ENCODE data around the gene LBHD2.
"Not testable (repeated sequence)": the region's sequence is repeated elsewhere in the genome, so short reads cannot be mapped to it uniquely, and the experiment has no call there.

LBHD2 gene

GRCh38 chr14:103119527-103119926 is 35.5 kb downstream of the LBHD2 start:
- H3K36me3 ChIP-seq (ENCODE audit: control insufficient read depth, insufficient read depth, low read length); H3K4me3 ChIP-seq (ENCODE audit: insufficient read depth, low read depth, low read length, poor library complexity, severe bottlenecking); DNase-seq; H3K27ac ChIP-seq (ENCODE audit: insufficient read depth, low read length, poor library complexity, severe bottlenecking); H3K9me3 ChIP-seq (ENCODE audit: control insufficient read depth, low read length): not testable (repeated sequence)
- peaks cover 23% of the 10 kb centered on the region for H3K27me3 ChIP-seq (replicated peaks; ENCODE audit: control insufficient read depth, insufficient read depth, low read length, poor library complexity, severe bottlenecking)
- H3K4me1 ChIP-seq (ENCODE audit: control insufficient read depth, insufficient read depth, low read length, poor library complexity, severe bottlenecking), result peaks cover 17% of the 10 kb centered on the region

- Histone ChIP-seq H3K9me3 (ENCODE audit: control insufficient read depth, low read length) (no peaks in the 10 kb centered on the region), H3K4me1 (ENCODE audit: control insufficient read depth, insufficient read depth, low read length, poor library complexity, severe bottlenecking) (peaks cover 17% of the 10 kb centered on the region), H3K27me3 (replicated peaks; ENCODE audit: control insufficient read depth, insufficient read depth, low read length, poor library complexity, severe bottlenecking) (peaks cover 23% of the 10 kb centered on the region), H3K36me3 (ENCODE audit: control insufficient read depth, insufficient read depth, low read length) (no peaks in the 10 kb centered on the region), H3K4me3 (ENCODE audit: insufficient read depth, low read depth, low read length, poor library complexity, severe bottlenecking) (no peak overlapping the region), H3K27ac (ENCODE audit: insufficient read depth, low read length, poor library complexity, severe bottlenecking) (no peak overlapping the region)
- no peak for DNase-seq
Observed at GRCh38 chr14:103121121-103121845, 37.3 kb downstream of the LBHD2 start.

- Histone ChIP-seq H3K4me1 (ENCODE audit: control insufficient read depth, insufficient read depth, low read length, poor library complexity, severe bottlenecking) (peaks cover 17% of the 10 kb centered on the region), H3K27ac (ENCODE audit: insufficient read depth, low read length, poor library complexity, severe bottlenecking) (no peak overlapping the region), H3K27me3 (replicated peaks; ENCODE audit: control insufficient read depth, insufficient read depth, low read length, poor library complexity, severe bottlenecking) (peaks cover 23% of the 10 kb centered on the region), H3K9me3 (ENCODE audit: control insufficient read depth, low read length) (no peaks in the 10 kb centered on the region), H3K36me3 (ENCODE audit: control insufficient read depth, insufficient read depth, low read length) (no peaks in the 10 kb centered on the region), H3K4me3 (ENCODE audit: insufficient read depth, low read depth, low read length, poor library complexity, severe bottlenecking) (no peak overlapping the region)
- no peak for DNase-seq
Observed at GRCh38 chr14:103121846-103122584, 38.0 kb downstream of the LBHD2 start.

- H3K36me3 ChIP-seq (ENCODE audit: control insufficient read depth, insufficient read depth, low read length), result no peaks in the 10 kb centered on the region
- H3K9me3 ChIP-seq (ENCODE audit: control insufficient read depth, low read length), result no peaks in the 10 kb centered on the region
- H3K27ac ChIP-seq (ENCODE audit: insufficient read depth, low read length, poor library complexity, severe bottlenecking), result no peak overlapping the region
- DNase-seq, result no peak
- peaks cover 23% of the 10 kb centered on the region for H3K27me3 ChIP-seq (replicated peaks; ENCODE audit: control insufficient read depth, insufficient read depth, low read length, poor library complexity, severe bottlenecking)
- H3K4me1 ChIP-seq (ENCODE audit: control insufficient read depth, insufficient read depth, low read length, poor library complexity, severe bottlenecking), result peaks cover 17% of the 10 kb centered on the region
- no peak overlapping the region for H3K4me3 ChIP-seq (ENCODE audit: insufficient read depth, low read depth, low read length, poor library complexity, severe bottlenecking)
Observed at GRCh38 chr14:103122585-103122946, 38.6 kb downstream of the LBHD2 start.

GRCh38 chr14:103122947-103123633 is 39.1 kb downstream of the LBHD2 start, which contains the start of gene TNFAIP2:
Gene TNFAIP2 (plus strand): TSS chr14:103123461. CDS start chr14:103126458, 2,997 bp downstream.
- H3K9me3 ChIP-seq (ENCODE audit: control insufficient read depth, low read length), result no peaks in the 10 kb centered on the region
- H3K4me1 ChIP-seq (ENCODE audit: control insufficient read depth, insufficient read depth, low read length, poor library complexity, severe bottlenecking), result peaks cover 17% of the 10 kb centered on the region
- peaks cover 23% of the 10 kb centered on the region for H3K27me3 ChIP-seq (replicated peaks; ENCODE audit: control insufficient read depth, insufficient read depth, low read length, poor library complexity, severe bottlenecking)
- DNase-seq, result no peak
- H3K27ac ChIP-seq (ENCODE audit: insufficient read depth, low read length, poor library complexity, severe bottlenecking), result no peak within 1 kb of the TSS
- no peaks in the 10 kb centered on the region for H3K36me3 ChIP-seq (ENCODE audit: control insufficient read depth, insufficient read depth, low read length)
- H3K4me3 ChIP-seq (ENCODE audit: insufficient read depth, low read depth, low read length, poor library complexity, severe bottlenecking), result peak within 1 kb of the TSS; percentile 29

GRCh38 chr14:103123634-103124500 is 39.9 kb downstream of the LBHD2 start:
- peaks cover 23% of the 10 kb centered on the region for H3K27me3 ChIP-seq (replicated peaks; ENCODE audit: control insufficient read depth, insufficient read depth, low read length, poor library complexity, severe bottlenecking)
- no peak overlapping the region for H3K27ac ChIP-seq (ENCODE audit: insufficient read depth, low read length, poor library complexity, severe bottlenecking)
- H3K4me3 ChIP-seq (ENCODE audit: insufficient read depth, low read depth, low read length, poor library complexity, severe bottlenecking), result peak overlapping the region; percentile 29
- H3K9me3 ChIP-seq (ENCODE audit: control insufficient read depth, low read length), result no peaks in the 10 kb centered on the region
- no peak for DNase-seq
- H3K36me3 ChIP-seq (ENCODE audit: control insufficient read depth, insufficient read depth, low read length), result no peaks in the 10 kb centered on the region
- H3K4me1 ChIP-seq (ENCODE audit: control insufficient read depth, insufficient read depth, low read length, poor library complexity, severe bottlenecking), result peaks cover 17% of the 10 kb centered on the region

- H3K4me1 ChIP-seq (ENCODE audit: control insufficient read depth, insufficient read depth, low read length, poor library complexity, severe bottlenecking), result peaks cover 17% of the 10 kb centered on the region
- no peak overlapping the region for H3K27ac ChIP-seq (ENCODE audit: insufficient read depth, low read length, poor library complexity, severe bottlenecking)
- H3K4me3 ChIP-seq (ENCODE audit: insufficient read depth, low read depth, low read length, poor library complexity, severe bottlenecking), result no peak overlapping the region
Observed at GRCh38 chr14:103124501-103125001, 40.5 kb downstream of the LBHD2 start.

GRCh38 chr14:103125098-103126070 is 41.4 kb downstream of the LBHD2 start:
- H3K9me3 ChIP-seq (ENCODE audit: control insufficient read depth, low read length), result no peaks in the 10 kb centered on the region
- H3K27me3 ChIP-seq (replicated peaks; ENCODE audit: control insufficient read depth, insufficient read depth, low read length, poor library complexity, severe bottlenecking), result peaks cover 23% of the 10 kb centered on the region
- DNase-seq, result no peak
- no peaks in the 10 kb centered on the region for H3K36me3 ChIP-seq (ENCODE audit: control insufficient read depth, insufficient read depth, low read length)
- H3K4me1 ChIP-seq (ENCODE audit: control insufficient read depth, insufficient read depth, low read length, poor library complexity, severe bottlenecking), result peaks cover 17% of the 10 kb centered on the region
- no peak overlapping the region for H3K4me3 ChIP-seq (ENCODE audit: insufficient read depth, low read depth, low read length, poor library complexity, severe bottlenecking)
- no peak overlapping the region for H3K27ac ChIP-seq (ENCODE audit: insufficient read depth, low read length, poor library complexity, severe bottlenecking)

More at GRCh38 chr14:103124501-103125001, 40.5 kb downstream of the LBHD2 start:
- Histone ChIP-seq H3K27me3 (replicated peaks; ENCODE audit: control insufficient read depth, insufficient read depth, low read length, poor library complexity, severe bottlenecking) (peaks cover 23% of the 10 kb centered on the region), H3K36me3 (ENCODE audit: control insufficient read depth, insufficient read depth, low read length) (no peaks in the 10 kb centered on the region), H3K9me3 (ENCODE audit: control insufficient read depth, low read length) (no peaks in the 10 kb centered on the region)
- DNase-seq, result no peak
